ENCODE data around the gene FAM135A.

- TF ChIP-seq, protein P1, sequence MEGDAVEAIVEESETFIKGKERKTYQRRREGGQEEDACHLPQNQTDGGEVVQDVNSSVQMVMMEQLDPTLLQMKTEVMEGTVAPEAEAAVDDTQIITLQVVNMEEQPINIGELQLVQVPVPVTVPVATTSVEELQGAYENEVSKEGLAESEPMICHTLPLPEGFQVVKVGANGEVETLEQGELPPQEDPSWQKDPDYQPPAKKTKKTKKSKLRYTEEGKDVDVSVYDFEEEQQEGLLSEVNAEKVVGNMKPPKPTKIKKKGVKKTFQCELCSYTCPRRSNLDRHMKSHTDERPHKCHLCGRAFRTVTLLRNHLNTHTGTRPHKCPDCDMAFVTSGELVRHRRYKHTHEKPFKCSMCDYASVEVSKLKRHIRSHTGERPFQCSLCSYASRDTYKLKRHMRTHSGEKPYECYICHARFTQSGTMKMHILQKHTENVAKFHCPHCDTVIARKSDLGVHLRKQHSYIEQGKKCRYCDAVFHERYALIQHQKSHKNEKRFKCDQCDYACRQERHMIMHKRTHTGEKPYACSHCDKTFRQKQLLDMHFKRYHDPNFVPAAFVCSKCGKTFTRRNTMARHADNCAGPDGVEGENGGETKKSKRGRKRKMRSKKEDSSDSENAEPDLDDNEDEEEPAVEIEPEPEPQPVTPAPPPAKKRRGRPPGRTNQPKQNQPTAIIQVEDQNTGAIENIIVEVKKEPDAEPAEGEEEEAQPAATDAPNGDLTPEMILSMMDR (IDR thresholded peaks at IDR 0.05) = no peak
- TF ChIP-seq POLR2A (IDR thresholded peaks at IDR 0.05) = no peak
Observed at GRCh38 chr6:70409216-70409615, 4.1 kb upstream of the FAM135A start.
